KMS-11 (cell line): Measurements from ENCODE around the gene ASB5.

Source experiments
- H2AFZ ChIP-seq: fragments of 200-600 bp; sonication (generic); 2 replicates; pipeline ENCODE4 v1.6.1; 2016; ENCODE audit warnings: antibody characterized with exemption, mixed run types, low read depth
- H3K27ac ChIP-seq: fragments of 200-600 bp; sonication (generic); 2 replicates; pipeline ENCODE4 v1.6.1; 2016; ENCODE audit warnings: mild to moderate bottlenecking, mixed run types
- H3K27me3 ChIP-seq: fragments of 200-600 bp; sonication (generic); 2 replicates; pipeline ENCODE4 v1.6.1; 2017; ENCODE audit warnings: mild to moderate bottlenecking, low read depth, mixed run types, moderate library complexity; ENCODE audit not compliant: insufficient read depth
- H3K36me3 ChIP-seq: fragments of 200-600 bp; sonication (generic); 2 replicates; pipeline ENCODE4 v1.6.1; 2017; ENCODE audit warnings: mild to moderate bottlenecking, mixed run types; ENCODE audit not compliant: insufficient read depth
- H3K4me1 ChIP-seq: fragments of 200-600 bp; sonication (generic); 2 replicates; pipeline ENCODE4 v1.6.1; 2016; ENCODE audit warnings: mild to moderate bottlenecking, low read depth, mixed run types; ENCODE audit not compliant: poor library complexity, severe bottlenecking
- H3K4me2 ChIP-seq: fragments of 200-600 bp; sonication (generic); 2 replicates; pipeline ENCODE4 v1.7.0; 2016; ENCODE audit warnings: mild to moderate bottlenecking, mixed run types
- H3K4me3 ChIP-seq: fragments of 200-600 bp; sonication (generic); IDR thresholded peaks from 2 replicates; pipeline ENCODE4 v1.6.1; 2017; ENCODE audit warnings: low read depth, low read length, mixed read lengths; ENCODE audit not compliant: insufficient read depth
- H3K79me2 ChIP-seq: fragments of 200-600 bp; sonication (generic); 2 replicates; pipeline ENCODE4 v1.6.1; 2016; ENCODE audit warnings: low read depth, mixed run types; ENCODE audit not compliant: insufficient read depth
- H3K9ac ChIP-seq: fragments of 200-600 bp; sonication (generic); 2 replicates; pipeline ENCODE4 v1.6.1; 2016; ENCODE audit warnings: mild to moderate bottlenecking, mixed run types
- H4K20me1 ChIP-seq: fragments of 200-600 bp; sonication (generic); 2 replicates; pipeline ENCODE4 v1.6.1; 2016; ENCODE audit warnings: mild to moderate bottlenecking, mixed run types; ENCODE audit not compliant: insufficient read depth
- TF ChIP-seq, protein P1 (sequence below): fragments of 200-600 bp; sonication (generic); conservative IDR thresholded peaks from 2 replicates; pipeline ENCODE4 v1.6.1; 2017; ENCODE audit warnings: low read depth, mild to moderate bottlenecking, antibody characterized with exemption, low read length, moderate library complexity, mixed read lengths

ASB5 gene

DNA sequence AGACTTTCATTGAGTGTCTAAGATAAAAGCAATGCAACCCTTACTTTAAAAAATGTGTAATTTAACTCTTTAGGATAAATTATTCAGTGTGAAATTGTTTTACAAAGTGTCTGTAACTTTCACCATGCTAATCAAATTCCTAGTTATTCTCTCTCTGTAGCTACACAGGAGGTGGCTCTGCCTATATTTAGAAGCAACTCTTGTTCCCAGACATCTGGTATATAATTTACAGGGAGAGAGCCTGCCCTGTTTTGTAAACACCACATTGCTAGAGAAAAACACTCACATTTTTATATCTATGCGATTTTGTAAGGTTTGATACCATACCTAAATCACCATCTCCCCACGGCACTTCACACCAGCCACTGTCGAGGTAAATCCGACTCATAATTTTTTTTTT lies 38.2 kb downstream of the ASB5 start:
- H3K36me3 ChIP-seq: no peaks in the 10 kb centered on the region
- H3K4me3 ChIP-seq: no peak overlapping the region
- no peak overlapping the region for H3K9ac ChIP-seq
- no peak overlapping the region for H3K27ac ChIP-seq
- no peak overlapping the region for H3K4me2 ChIP-seq
- no peaks in the 10 kb centered on the region for H3K4me1 ChIP-seq
- TF ChIP-seq, protein P1, sequence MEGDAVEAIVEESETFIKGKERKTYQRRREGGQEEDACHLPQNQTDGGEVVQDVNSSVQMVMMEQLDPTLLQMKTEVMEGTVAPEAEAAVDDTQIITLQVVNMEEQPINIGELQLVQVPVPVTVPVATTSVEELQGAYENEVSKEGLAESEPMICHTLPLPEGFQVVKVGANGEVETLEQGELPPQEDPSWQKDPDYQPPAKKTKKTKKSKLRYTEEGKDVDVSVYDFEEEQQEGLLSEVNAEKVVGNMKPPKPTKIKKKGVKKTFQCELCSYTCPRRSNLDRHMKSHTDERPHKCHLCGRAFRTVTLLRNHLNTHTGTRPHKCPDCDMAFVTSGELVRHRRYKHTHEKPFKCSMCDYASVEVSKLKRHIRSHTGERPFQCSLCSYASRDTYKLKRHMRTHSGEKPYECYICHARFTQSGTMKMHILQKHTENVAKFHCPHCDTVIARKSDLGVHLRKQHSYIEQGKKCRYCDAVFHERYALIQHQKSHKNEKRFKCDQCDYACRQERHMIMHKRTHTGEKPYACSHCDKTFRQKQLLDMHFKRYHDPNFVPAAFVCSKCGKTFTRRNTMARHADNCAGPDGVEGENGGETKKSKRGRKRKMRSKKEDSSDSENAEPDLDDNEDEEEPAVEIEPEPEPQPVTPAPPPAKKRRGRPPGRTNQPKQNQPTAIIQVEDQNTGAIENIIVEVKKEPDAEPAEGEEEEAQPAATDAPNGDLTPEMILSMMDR: no peak
- no peak overlapping the region for H2AFZ ChIP-seq
- H3K27me3 ChIP-seq: no peaks in the 10 kb centered on the region
- no peaks in the 10 kb centered on the region for H3K79me2 ChIP-seq
- H4K20me1 ChIP-seq: no peaks in the 10 kb centered on the region

DNA sequence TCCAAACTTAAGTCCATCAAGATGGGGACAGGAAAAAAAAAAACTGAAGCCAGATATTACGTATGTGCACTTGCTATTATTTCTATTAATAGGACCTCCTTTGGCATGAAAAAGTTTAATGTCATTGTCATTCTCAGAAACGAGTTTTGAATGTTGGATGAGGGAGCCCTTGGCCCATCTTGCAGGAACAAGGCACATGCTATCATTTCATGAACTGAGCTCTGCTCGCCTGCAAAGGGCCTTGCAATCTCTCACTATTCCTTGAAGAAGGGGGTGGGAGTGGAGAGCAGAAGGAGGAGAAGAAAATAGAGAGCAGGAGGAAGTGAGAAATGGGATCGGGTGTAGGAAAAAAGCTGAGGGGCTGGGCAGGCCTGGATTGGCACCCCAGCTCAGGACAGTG lies 39.4 kb downstream of the ASB5 start:
- Histone ChIP-seq H3K9ac (no peak overlapping the region), H2AFZ (no peak overlapping the region), H3K4me1 (no peaks in the 10 kb centered on the region), H3K36me3 (no peaks in the 10 kb centered on the region), H4K20me1 (no peaks in the 10 kb centered on the region), H3K79me2 (no peaks in the 10 kb centered on the region), H3K4me3 (no peak overlapping the region), H3K27me3 (no peaks in the 10 kb centered on the region), H3K4me2 (no peak overlapping the region), H3K27ac (no peak overlapping the region)
- TF ChIP-seq, protein P1: no peak

DNA sequence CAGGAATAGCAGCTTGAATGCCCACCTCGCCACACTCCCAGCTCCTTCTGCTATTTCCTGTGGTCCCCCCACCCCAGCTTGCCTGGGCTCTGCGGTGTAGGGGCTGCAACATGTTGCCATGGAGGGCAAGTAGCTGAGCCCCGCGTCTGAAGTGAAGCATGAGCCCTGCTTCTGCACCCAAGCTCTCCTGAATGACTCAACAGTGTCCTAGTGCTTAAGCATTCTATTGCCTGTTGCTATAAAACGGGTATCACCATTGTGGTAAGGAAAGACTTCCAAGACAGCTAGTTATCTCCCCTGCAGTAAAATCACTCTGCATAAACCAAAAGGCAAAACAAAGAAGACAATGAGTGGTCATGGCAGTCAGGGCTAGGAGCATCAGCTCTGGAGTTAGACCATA lies 42.3 kb downstream of the ASB5 start:
- no peaks in the 10 kb centered on the region for H3K79me2 ChIP-seq
- no peaks in the 10 kb centered on the region for H3K4me1 ChIP-seq
- H3K9ac ChIP-seq: no peak overlapping the region
- H4K20me1 ChIP-seq: no peaks in the 10 kb centered on the region
- H3K36me3 ChIP-seq: no peaks in the 10 kb centered on the region
- no peak overlapping the region for H3K27ac ChIP-seq
- H3K27me3 ChIP-seq: no peaks in the 10 kb centered on the region
- no peak overlapping the region for H3K4me3 ChIP-seq
- TF ChIP-seq, protein P1: no peak
- no peak overlapping the region for H2AFZ ChIP-seq
- no peak overlapping the region for H3K4me2 ChIP-seq

DNA sequence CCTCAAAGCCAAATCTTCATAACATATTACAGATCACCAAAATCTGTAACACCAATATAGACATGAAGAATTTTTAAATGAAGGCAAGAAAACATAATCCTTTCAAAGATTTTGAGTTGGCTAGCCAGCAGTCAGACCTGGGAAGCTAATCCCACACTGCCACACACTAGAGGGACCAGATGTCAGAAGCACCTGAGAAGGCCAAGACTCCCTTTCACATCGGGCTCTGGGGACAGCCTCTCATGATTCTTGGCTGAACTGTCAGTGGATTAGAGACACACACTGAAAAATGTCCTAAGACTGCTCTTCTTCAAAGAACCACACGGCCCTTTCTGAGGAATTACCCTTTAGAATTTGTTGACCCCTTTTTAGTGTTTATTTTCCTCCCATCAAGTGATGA lies 45.5 kb downstream of the ASB5 start:
- no peak overlapping the region for H3K27ac ChIP-seq

More for the DNA sequence above, 45.5 kb downstream of the ASB5 start:
- TF ChIP-seq, protein P1: no peak
- no peak overlapping the region for H2AFZ ChIP-seq
- H3K4me1 ChIP-seq: no peaks in the 10 kb centered on the region
- no peaks in the 10 kb centered on the region for H3K79me2 ChIP-seq
- no peaks in the 10 kb centered on the region for H4K20me1 ChIP-seq
- H3K4me3 ChIP-seq: no peak overlapping the region
- no peaks in the 10 kb centered on the region for H3K27me3 ChIP-seq
- no peak overlapping the region for H3K9ac ChIP-seq
- no peaks in the 10 kb centered on the region for H3K36me3 ChIP-seq
- no peak overlapping the region for H3K4me2 ChIP-seq
